ENCODE results near the gene CCDC169. TPM values are rescaled to one million over a fixed set of nuclear protein-coding genes. Genes with fewer than 3 reads are reported as not detected.

CCDC169 gene
- polyA plus RNA-seq, 1 donor (not counting 4 experiments of a cell fraction or from before 2014, with no cell fraction given), result 0.17 TPM

DNA sequence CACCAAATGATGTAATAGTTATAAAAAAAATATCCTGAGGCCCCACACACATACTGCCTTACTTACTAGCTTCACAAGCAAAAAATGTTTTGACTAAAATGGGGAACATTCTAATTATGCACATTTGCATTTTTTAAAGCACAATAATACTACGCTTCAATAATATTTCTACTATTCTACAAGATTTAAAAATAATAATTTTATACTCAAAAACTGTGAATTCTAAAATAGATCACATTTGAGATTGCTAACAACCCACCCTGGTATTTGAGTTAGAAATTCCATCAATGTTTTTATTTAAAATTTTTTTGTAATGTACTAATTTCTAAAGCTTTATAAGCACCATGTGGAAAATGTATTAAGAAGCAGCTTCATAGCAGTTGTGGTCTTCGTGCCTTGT lies 24.2 kb downstream of the CCDC169 start:
- no peak for TF ChIP-seq EZH2 (IDR thresholded peaks at IDR 0.05; ENCODE audit: low read length)
- no peak for TF ChIP-seq CTCF (optimal IDR thresholded peaks at IDR 0.05 in 1 of 3, IDR thresholded peaks at IDR 0.05 in 1 of 3, conservative IDR thresholded peaks at IDR 0.05 in 1 of 3; ENCODE audit: extremely low read depth in 1 of 3, insufficient read depth in 2 of 3, low read length in 3 of 3)
- dilution Hi-C loops (cut with MboI; ENCODE audit: extremely low pct_ligation_motif_present, low sequenced_read_pairs), result no loop called here
- H3K27ac ChIP-seq (ENCODE audit: control insufficient read depth, insufficient read depth, low read length), result no peak overlapping the region
- no peak overlapping the region for H3K9ac ChIP-seq (ENCODE audit: control insufficient read depth, extremely low read depth, insufficient read depth, low read length)
- H2AFZ ChIP-seq (ENCODE audit: control insufficient read depth, low read length), result no peak overlapping the region
- H3K4me1 ChIP-seq (ENCODE audit: control insufficient read depth, extremely low read depth, insufficient read depth, low read length), result no peaks in the 10 kb centered on the region
- no peaks in the 10 kb centered on the region for H3K9me3 ChIP-seq (ENCODE audit: control insufficient read depth, low read depth, low read length)
- H4K20me1 ChIP-seq (ENCODE audit: control insufficient read depth, extremely low read depth, insufficient read depth, low read length), result no peaks in the 10 kb centered on the region
- no peak overlapping the region for H3K4me2 ChIP-seq (ENCODE audit: control insufficient read depth, extremely low read depth, insufficient read depth, low read depth, low read length)
- no peak for DNase-seq (ENCODE audit: low read depth, low spot score)
- FAIRE-seq, result no peak
- H3K4me3 ChIP-seq (ENCODE audit: control insufficient read depth in 2 of 3, extremely low read depth in 1 of 3, insufficient read depth in 2 of 3, low read depth in 1 of 3, low read length in 3 of 3), result no peak overlapping the region
- H3K79me2 ChIP-seq (ENCODE audit: control insufficient read depth, insufficient read depth, low read length), result no peaks in the 10 kb centered on the region
- no peaks in the 10 kb centered on the region for H3K27me3 ChIP-seq (ENCODE audit: control insufficient read depth, extremely low read depth, insufficient read depth, low read length)
- H3K36me3 ChIP-seq (ENCODE audit: control insufficient read depth in 2 of 2, extremely low read depth in 1 of 2, insufficient read depth in 2 of 2, low read length in 2 of 2), result no peaks in the 10 kb centered on the region
- no peaks in the 10 kb centered on the region for H3K9me1 ChIP-seq (ENCODE audit: control insufficient read depth, extremely low read depth, insufficient read depth, low read length)

DNA sequence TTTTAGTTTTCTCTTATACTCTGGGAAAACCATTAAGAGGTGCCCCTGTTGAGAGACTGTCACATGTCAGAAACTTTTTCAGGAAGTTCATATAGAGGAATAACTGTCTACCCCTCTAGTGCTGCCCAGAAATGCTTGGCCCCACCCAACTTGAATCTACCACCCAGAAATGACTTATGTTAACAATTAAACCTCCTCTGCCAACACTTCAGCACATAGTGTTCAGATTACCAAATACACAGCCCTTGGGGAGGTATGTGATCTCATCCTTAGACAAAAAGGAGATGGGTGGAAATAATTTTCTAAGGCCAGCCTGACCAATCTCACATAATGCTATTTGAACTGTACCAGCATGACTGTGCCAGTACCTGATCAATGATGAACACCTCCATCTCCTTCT lies 35.6 kb downstream of the CCDC169 start:
- no peak overlapping the region for H3K27ac ChIP-seq (ENCODE audit: control insufficient read depth, insufficient read depth, low read length)
- dilution Hi-C loops (cut with MboI; ENCODE audit: extremely low pct_ligation_motif_present, low sequenced_read_pairs), result no loop called here

More for the DNA sequence above, 35.6 kb downstream of the CCDC169 start:
- DNase-seq (ENCODE audit: low read depth, low spot score) (no peak), FAIRE-seq (no peak)
- no peak overlapping the region for H3K4me2 ChIP-seq (ENCODE audit: control insufficient read depth, extremely low read depth, insufficient read depth, low read depth, low read length)
- no peak overlapping the region for H3K4me3 ChIP-seq (ENCODE audit: control insufficient read depth in 2 of 3, extremely low read depth in 1 of 3, insufficient read depth in 2 of 3, low read depth in 1 of 3, low read length in 3 of 3)
- H4K20me1 ChIP-seq (ENCODE audit: control insufficient read depth, extremely low read depth, insufficient read depth, low read length), result no peaks in the 10 kb centered on the region
- TF ChIP-seq EZH2 (IDR thresholded peaks at IDR 0.05; ENCODE audit: low read length), result no peak
- TF ChIP-seq CTCF (optimal IDR thresholded peaks at IDR 0.05 in 1 of 3, IDR thresholded peaks at IDR 0.05 in 1 of 3, conservative IDR thresholded peaks at IDR 0.05 in 1 of 3; ENCODE audit: extremely low read depth in 1 of 3, insufficient read depth in 2 of 3, low read length in 3 of 3), result no peak
- H3K9ac ChIP-seq (ENCODE audit: control insufficient read depth, extremely low read depth, insufficient read depth, low read length), result no peak overlapping the region
- no peaks in the 10 kb centered on the region for H3K4me1 ChIP-seq (ENCODE audit: control insufficient read depth, extremely low read depth, insufficient read depth, low read length)
- no peaks in the 10 kb centered on the region for H3K9me1 ChIP-seq (ENCODE audit: control insufficient read depth, extremely low read depth, insufficient read depth, low read length)
- no peaks in the 10 kb centered on the region for H3K79me2 ChIP-seq (ENCODE audit: control insufficient read depth, insufficient read depth, low read length)
- no peaks in the 10 kb centered on the region for H3K9me3 ChIP-seq (ENCODE audit: control insufficient read depth, low read depth, low read length)
- H3K27me3 ChIP-seq (ENCODE audit: control insufficient read depth, extremely low read depth, insufficient read depth, low read length), result no peaks in the 10 kb centered on the region
- H3K36me3 ChIP-seq (ENCODE audit: control insufficient read depth in 2 of 2, extremely low read depth in 1 of 2, insufficient read depth in 2 of 2, low read length in 2 of 2), result no peaks in the 10 kb centered on the region
- no peak overlapping the region for H2AFZ ChIP-seq (ENCODE audit: control insufficient read depth, low read length)

Measured in keratinocyte (primary cell).